ENCODE results near the gene EHMT2.

- no peak for TF ChIP-seq CTCF (conservative IDR thresholded peaks at IDR 0.05; ENCODE audit: low read depth, low read length)
- TF ChIP-seq EZH2 (IDR thresholded peaks at IDR 0.05; ENCODE audit: borderline replicate concordance, low read depth, low read length, poor library complexity, severe bottlenecking), result no peak
Observed at GRCh38 chr6:31911826-31912585, 14.5 kb upstream of the EHMT2 start.

All from A673 (cell line).